Measurements from ENCODE around the gene CNNM4. TPM values are rescaled to one million over a fixed set of nuclear protein-coding genes. Genes with fewer than 3 reads are reported as not detected.
A peak's percentile ranks its signal among the peaks of the same experiment; 100 is the strongest.
"Not testable (repeated sequence)": the region's sequence is repeated elsewhere in the genome, so short reads cannot be mapped to it uniquely, and the experiment has no call there.

CNNM4 gene
- total and polyA plus RNA-seq, 5 experiments from 2014 or later, result 0.63 to 4.9 (median 2.2) TPM

DNA sequence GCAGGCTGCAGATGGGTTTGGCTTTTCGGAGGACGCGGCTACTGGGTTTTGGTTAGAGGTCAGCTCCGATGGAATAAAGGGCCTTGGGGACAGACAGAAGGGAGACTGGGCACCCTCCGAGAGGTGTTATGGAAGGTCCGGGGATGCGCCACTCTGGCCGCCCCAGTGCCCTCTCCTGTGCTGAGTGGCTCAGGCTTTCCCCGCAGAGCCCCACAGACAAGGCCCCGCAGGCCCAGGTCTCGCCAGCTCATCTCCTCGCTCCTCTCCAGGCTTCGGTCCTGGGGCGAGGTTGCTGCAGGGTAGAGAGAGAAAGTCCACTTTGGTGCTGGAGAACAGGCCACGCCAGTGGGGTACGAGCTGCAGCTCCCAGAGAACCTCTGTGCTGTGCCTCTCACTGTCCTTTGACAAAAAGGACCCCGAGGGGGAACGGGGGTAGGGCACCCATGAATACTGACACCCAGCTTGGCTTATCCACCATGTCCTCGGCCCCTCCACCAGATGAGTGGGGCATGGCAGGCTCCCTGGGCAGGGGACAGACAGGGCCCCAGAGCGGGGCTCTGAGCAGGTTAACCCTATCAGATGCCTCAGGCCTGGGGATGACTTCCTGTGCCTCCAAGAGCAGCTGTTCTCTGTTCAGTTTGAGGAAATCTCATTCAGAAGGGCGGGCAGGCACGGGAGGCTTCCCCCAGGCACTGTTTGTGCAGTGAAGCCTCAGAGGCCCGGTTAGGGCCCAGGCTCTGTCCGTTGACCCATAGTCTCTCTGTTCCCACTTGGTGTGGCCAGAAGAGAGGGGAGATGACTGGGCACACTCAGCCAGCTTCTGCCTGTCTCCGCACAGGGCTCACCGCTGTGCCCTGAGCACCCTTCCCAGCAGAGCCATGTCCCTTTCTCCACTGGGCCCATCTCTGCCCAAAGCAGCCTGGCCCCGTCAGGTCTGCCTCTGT, 39.6 kb downstream of the CNNM4 start:
- ATAC-seq (peak; percentile 43 to 51), DNase-seq (no peak)
- H3K4me1 Mint-ChIP-seq, result peaks cover 0 to 3% (median 1%) of the 10 kb centered on the region in 4 donors
- no peak overlapping the region for H3K4me3 Mint-ChIP-seq
- no peaks in the 10 kb centered on the region for H3K27me3 Mint-ChIP-seq
- peak overlapping the region in 2 of 10 donors; percentile 4 to 18 for H3K27ac Mint-ChIP-seq
- no peaks in the 10 kb centered on the region for H3K9me3 Mint-ChIP-seq
- peaks cover 0 to 20% (median 2%) of the 10 kb centered on the region in 3 donors for H3K36me3 Mint-ChIP-seq
- POLR2A ChIA-PET, result interaction anchor here (0.5 to 1.9 kb wide), 6 partner anchors 9 to 268 kb away, joined by 3 to 5 read pairs (median 4); partner anchors contain the start of gene CNNM3

DNA sequence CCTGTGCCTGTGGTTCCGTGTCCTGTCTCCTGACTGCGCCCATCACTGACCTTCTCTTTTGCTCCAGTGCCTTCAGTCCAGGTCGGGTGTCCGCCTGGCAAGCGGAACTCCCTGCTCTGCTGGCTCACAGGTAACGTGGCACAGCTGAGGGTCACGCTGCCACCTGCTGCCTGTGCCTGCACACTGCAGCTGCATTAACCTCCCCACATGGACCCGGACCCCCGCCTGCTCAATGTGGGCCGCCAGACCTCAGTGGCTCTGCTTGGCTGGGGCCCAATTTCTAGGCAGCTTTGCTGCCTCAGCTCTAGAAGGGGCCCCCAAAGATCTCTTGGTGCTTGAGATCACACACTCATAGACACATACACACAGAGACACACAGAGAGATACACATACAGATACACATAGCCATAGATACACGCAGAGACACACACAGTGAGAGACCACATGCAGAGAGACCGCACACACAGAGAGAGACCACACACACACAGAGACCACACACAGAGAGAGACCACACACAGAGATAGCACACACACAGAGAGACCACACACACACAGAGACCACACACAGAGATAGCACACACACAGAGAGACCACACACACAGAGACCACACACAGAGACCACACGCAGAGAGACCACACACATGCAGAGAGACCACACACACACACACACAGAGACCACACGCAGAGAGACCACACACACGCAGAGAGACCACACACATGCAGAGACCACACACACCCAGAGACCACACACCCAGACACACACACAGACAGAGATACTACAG, 40.5 kb downstream of the CNNM4 start:
- POLR2A ChIA-PET, result interaction anchor here (0.5 to 1.9 kb wide), 5 partner anchors 10 to 264 kb away, joined by 3 to 5 read pairs (median 3); partner anchors contain the start of gene CNNM3
- ATAC-seq (peak; percentile 99), DNase-seq (peak; percentile 35 to 82 (median 64))
- Mint-ChIP-seq H3K9me3 (no peaks in the 10 kb centered on the region), H3K4me3 (no peak overlapping the region), H3K4me1 (peaks cover 0 to 4% (median 3%) of the 10 kb centered on the region in 4 donors), H3K27me3 (no peaks in the 10 kb centered on the region), H3K27ac (no peak overlapping the region), H3K36me3 (peaks cover 0 to 20% (median 2%) of the 10 kb centered on the region in 3 donors)

DNA sequence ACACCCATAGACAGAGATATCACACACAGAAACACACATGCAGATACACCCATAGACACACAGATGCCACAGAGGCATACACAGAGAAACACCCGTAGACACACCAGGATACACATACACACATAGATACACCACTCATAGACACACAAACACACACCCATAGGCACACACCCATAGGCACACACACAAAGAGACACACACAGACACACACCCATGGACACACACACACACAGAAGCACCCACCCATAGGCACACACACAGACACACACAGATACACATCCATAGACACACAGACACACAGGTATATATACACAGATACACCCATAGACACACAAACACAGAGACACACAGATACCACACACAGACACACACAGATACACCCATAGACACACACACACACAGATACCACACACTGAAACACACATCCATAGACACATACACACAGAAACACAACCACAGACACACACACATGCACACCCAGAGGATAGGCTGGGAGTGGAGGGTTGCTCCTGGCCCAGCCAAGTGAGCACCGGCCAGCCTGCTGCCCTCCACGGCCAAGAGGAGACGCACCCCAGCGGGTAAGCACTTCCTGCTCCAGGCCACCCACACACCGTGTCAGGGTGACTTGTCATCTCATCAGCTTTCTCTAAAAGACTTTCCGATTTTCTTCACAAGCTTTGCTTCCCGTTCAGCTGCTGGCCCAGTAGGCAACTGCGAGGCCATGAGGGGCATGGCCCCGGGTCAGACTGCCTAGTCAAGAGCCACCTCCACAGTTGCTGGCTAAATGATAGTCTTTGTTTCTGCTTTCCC, 41.3 kb downstream of the CNNM4 start:
- ATAC-seq, result no peak
- H3K36me3 Mint-ChIP-seq, result peaks cover 0 to 16% (median 2%) of the 10 kb centered on the region in 3 donors
- POLR2A ChIA-PET, result interaction anchor here (0.5 kb wide), 1 partner anchor 61 kb away, joined by 4 read pairs; no protein-coding TSS in a partner anchor
- no peaks in the 10 kb centered on the region for H3K27me3 Mint-ChIP-seq
- no peak overlapping the region for H3K27ac Mint-ChIP-seq
- H3K9me3 Mint-ChIP-seq, result no peaks in the 10 kb centered on the region
- no peak for DNase-seq
- H3K4me1 Mint-ChIP-seq, result peaks cover 3 to 12% (median 10%) of the 10 kb centered on the region in 4 donors
- no peak overlapping the region for H3K4me3 Mint-ChIP-seq

- no peak for DNase-seq
- no peaks in the 10 kb centered on the region for H3K9me3 Mint-ChIP-seq
- peak overlapping the region in 1 of 10 donors; percentile 6 for H3K27ac Mint-ChIP-seq
- no peaks in the 10 kb centered on the region for H3K27me3 Mint-ChIP-seq
- H3K4me1 Mint-ChIP-seq, result peaks cover 3 to 18% (median 13%) of the 10 kb centered on the region in 4 donors
- H3K4me3 Mint-ChIP-seq, result no peak overlapping the region
- H3K36me3 Mint-ChIP-seq, result peaks cover 0 to 14% (median 2%) of the 10 kb centered on the region in 3 donors
- ATAC-seq, result no peak
- POLR2A ChIA-PET, result interaction anchor here (0.5 kb wide), 1 partner anchor 62 kb away, joined by 4 read pairs; no protein-coding TSS in a partner anchor
Measured at GRCh38 chr2:96802721-96803120, 42.0 kb downstream of the CNNM4 start.

DNA sequence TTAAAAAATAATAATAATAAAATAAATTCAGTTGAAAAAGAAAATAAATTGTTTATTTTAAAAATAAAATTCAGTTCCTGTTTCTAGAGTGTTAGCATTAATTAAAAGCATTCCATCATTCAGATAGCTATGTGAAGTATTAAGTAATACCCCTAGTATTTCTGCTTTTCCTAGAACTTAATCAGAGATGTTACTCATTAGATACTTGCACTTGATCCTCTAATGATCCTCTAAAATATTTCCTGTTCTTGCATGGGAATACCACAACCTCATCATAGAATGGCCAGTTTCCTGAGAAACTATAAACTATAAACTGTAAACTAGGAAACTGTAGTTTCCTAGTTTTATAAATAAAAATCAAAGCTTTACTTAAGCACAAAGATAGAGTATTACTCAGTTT, 44.3 kb downstream of the CNNM4 start:
- peaks cover 3 to 26% (median 15%) of the 10 kb centered on the region in 4 donors for H3K4me1 Mint-ChIP-seq
- H3K4me3 Mint-ChIP-seq, result no peak overlapping the region
- peak overlapping the region in 2 of 10 donors; percentile 37 to 40 for H3K27ac Mint-ChIP-seq
- POLR2A ChIA-PET, result no interaction called here
- no peak for DNase-seq
- ATAC-seq, result no peak
- H3K27me3 Mint-ChIP-seq, result no peaks in the 10 kb centered on the region
- H3K36me3 Mint-ChIP-seq, result peaks cover 0 to 6% (median 2%) of the 10 kb centered on the region in 3 donors
- no peaks in the 10 kb centered on the region for H3K9me3 Mint-ChIP-seq

GRCh38 chr2:96805946-96806345, 45.2 kb downstream of the CNNM4 start:
- not testable (repeated sequence) for H3K27me3 Mint-ChIP-seq, H3K36me3 Mint-ChIP-seq, H3K9me3 Mint-ChIP-seq, ATAC-seq
- POLR2A ChIA-PET, result interaction anchor here (0.7 to 1.6 kb wide), 7 partner anchors 9 to 313 kb away, joined by 3 to 11 read pairs (median 4); partner anchors contain the start of genes CNNM3 and CNNM4
- Mint-ChIP-seq H3K27ac (peak overlapping the region in 8 of 10 donors; percentile 84 to 98 (median 94)), H3K4me3 (peak overlapping the region in 2 of 10 donors; percentile 66 to 74), H3K4me1 (peaks cover 3 to 26% (median 15%) of the 10 kb centered on the region in 4 donors)
- peak in 1 of 10 donors; percentile 15 for DNase-seq

- peak; percentile 87 to 93 for ATAC-seq
- peaks cover 3 to 26% (median 15%) of the 10 kb centered on the region in 4 donors for H3K4me1 Mint-ChIP-seq
- peak in 8 of 10 donors; percentile 17 to 62 (median 52) for DNase-seq
Measured at GRCh38 chr2:96806468-96807126, 45.9 kb downstream of the CNNM4 start.

DNA sequence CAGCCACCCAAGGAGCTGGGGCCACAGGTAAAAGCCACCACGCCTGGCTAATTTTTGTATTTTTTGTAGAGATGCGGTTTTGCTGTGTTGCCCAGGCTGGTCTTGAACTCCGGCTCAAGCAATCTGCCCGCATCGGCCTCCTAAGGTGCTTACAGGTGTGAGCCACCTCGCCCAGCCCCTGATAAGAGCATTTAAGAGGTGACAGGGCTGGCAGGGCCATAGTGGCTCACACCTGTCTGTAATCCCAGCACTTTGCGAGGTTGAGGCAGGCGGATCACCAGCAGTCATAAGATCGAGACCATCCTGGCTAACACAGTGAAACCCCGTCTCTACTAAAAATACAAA, 46.4 kb downstream of the CNNM4 start:
- Mint-ChIP-seq H3K36me3 (peaks cover 0 to 8% (median 2%) of the 10 kb centered on the region in 3 donors), H3K4me1 (peaks cover 3 to 26% (median 15%) of the 10 kb centered on the region in 4 donors), H3K27me3 (no peaks in the 10 kb centered on the region), H3K27ac (peak overlapping the region; percentile 84 to 98 (median 94)), H3K4me3 (peak overlapping the region in 9 of 10 donors; percentile 52 to 86 (median 76)), H3K9me3 (no peaks in the 10 kb centered on the region)
- ATAC-seq (no peak), DNase-seq (peak in 1 of 10 donors; percentile 38)
- POLR2A ChIA-PET, result interaction anchor here (0.6 to 1.6 kb wide), 6 partner anchors 8 to 156 kb away, joined by 3 to 11 read pairs (median 3); partner anchors contain the start of genes CNNM3 and CNNM4

More at GRCh38 chr2:96806468-96807126, 45.9 kb downstream of the CNNM4 start:
- Mint-ChIP-seq H3K9me3 (no peaks in the 10 kb centered on the region), H3K27me3 (no peaks in the 10 kb centered on the region), H3K4me3 (peak overlapping the region; percentile 52 to 86 (median 75)), H3K27ac (peak overlapping the region; percentile 84 to 98 (median 94)), H3K36me3 (peaks cover 0 to 8% (median 2%) of the 10 kb centered on the region in 3 donors)
- POLR2A ChIA-PET, result interaction anchor here (0.6 to 1.6 kb wide), 8 partner anchors 9 to 314 kb away, joined by 3 to 11 read pairs (median 4); partner anchors contain the start of genes CNNM3 and CNNM4

DNA sequence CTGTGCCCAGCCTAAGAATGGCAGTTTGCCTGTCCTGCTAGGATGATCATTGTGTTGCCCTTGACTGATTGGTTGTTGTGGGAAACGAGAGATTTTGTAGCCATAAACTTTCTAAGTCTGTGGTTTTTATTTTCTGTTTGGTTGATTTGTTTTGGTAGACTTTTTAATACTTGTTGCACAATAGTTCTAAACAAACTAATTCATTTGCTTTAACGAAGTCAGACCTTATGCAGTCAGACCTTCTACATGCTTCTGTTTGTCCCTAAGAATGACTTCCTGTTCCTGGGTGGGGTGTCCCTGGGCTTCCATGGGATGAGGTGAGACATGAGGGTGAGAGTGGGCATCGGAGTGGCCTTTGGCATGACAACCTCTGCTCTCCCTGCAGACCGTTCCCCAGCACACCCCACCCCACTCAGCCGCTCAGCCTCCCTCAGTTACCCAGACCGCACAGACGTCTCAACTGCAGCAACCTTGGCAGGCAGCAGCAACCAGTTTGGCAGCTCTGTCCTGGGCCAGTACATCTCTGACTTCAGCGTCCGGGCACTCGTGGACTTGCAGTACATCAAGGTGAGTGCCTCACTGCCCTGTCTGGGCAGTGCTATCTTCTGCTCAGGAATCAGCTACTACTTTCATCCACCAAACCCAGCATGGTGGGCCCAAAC, 47.6 kb downstream of the CNNM4 start:
- Mint-ChIP-seq H3K9me3 (no peaks in the 10 kb centered on the region), H3K36me3 (peaks cover 0 to 8% (median 0%) of the 10 kb centered on the region in 3 donors), H3K4me1 (peaks cover 9 to 33% (median 21%) of the 10 kb centered on the region in 4 donors), H3K27me3 (no peaks in the 10 kb centered on the region), H3K27ac (peak overlapping the region in 9 of 10 donors; percentile 31 to 91 (median 71)), H3K4me3 (peak overlapping the region in 2 of 10 donors; percentile 38 to 44)
- ATAC-seq, result no peak
- peak in 1 of 10 donors; percentile 15 for DNase-seq
- POLR2A ChIA-PET, result interaction anchor here (0.8 kb wide), 1 partner anchor 13 kb away, joined by 5 read pairs; no protein-coding TSS in a partner anchor

- POLR2A ChIA-PET, result no interaction called here
- Mint-ChIP-seq H3K4me3 (no peak overlapping the region), H3K27ac (peak overlapping the region in 6 of 10 donors; percentile 21 to 85 (median 40)), H3K36me3 (peaks cover 0 to 8% (median 0%) of the 10 kb centered on the region in 3 donors), H3K4me1 (peaks cover 9 to 33% (median 21%) of the 10 kb centered on the region in 4 donors), H3K27me3 (no peaks in the 10 kb centered on the region), H3K9me3 (no peaks in the 10 kb centered on the region)
- no peak for ATAC-seq
- DNase-seq, result peak in 1 of 10 donors; percentile 52
Measured at GRCh38 chr2:96809216-96809882, 48.6 kb downstream of the CNNM4 start.

Data from naive thymus-derived CD8-positive, alpha-beta T cell (primary cell).